Liver (tissue), 3 donors: ENCODE measurements around the gene MBP.

Experiments used
- GABPA ChIP-seq, 2 donors: IDR thresholded peaks in 1 of 2; conservative IDR thresholded peaks in 1 of 2; 2 replicates each; pipeline ENCODE4 v1.6.1; 2016; ENCODE audit warnings: antibody characterized with exemption in 2 of 2, mild to moderate bottlenecking in 1 of 2, moderate library complexity in 1 of 2
- HNF4G ChIP-seq: IDR thresholded peaks from 2 replicates; pipeline ENCODE4 v1.6.1; 2016; ENCODE audit warnings: antibody characterized with exemption
- RAD21 ChIP-seq, 2 donors: IDR thresholded peaks; 2 replicates each; pipeline ENCODE4 v1.6.1; 2016; ENCODE audit warnings: antibody characterized with exemption in 2 of 2, mild to moderate bottlenecking in 2 of 2
- REST ChIP-seq: IDR thresholded peaks from 2 replicates; pipeline ENCODE4 v1.6.1; 2016; ENCODE audit warnings: antibody characterized with exemption, mild to moderate bottlenecking
- RXRA ChIP-seq, 2 donors: IDR thresholded peaks; 2 replicates each; pipeline ENCODE4 v1.6.1; 2017 to 2018; ENCODE audit warnings: antibody characterized with exemption in 2 of 2, mild to moderate bottlenecking in 1 of 2
- SP1 ChIP-seq: IDR thresholded peaks from 2 replicates; pipeline ENCODE4 v1.6.1; 2018; ENCODE audit warnings: antibody characterized with exemption, mild to moderate bottlenecking
- YY1 ChIP-seq: IDR thresholded peaks from 2 replicates; pipeline ENCODE4 v1.6.1; 2016; ENCODE audit warnings: antibody characterized with exemption, mild to moderate bottlenecking
- TF ChIP-seq, protein P1 (sequence below): fragments of 150-350 bp; IDR thresholded peaks from 2 replicates; pipeline ENCODE4 v1.5.1; 2017; ENCODE audit warnings: improper control_type of control experiment, low read depth, low read length; ENCODE audit not compliant: missing input control
- TF ChIP-seq, protein P2 (sequence below): IDR thresholded peaks from 2 replicates; pipeline ENCODE4 v1.6.1; 2016; ENCODE audit warnings: antibody characterized with exemption
- TF ChIP-seq, protein P3 (sequence below): IDR thresholded peaks from 2 replicates; pipeline ENCODE4 v1.6.1; 2016; ENCODE audit warnings: antibody characterized with exemption
- TF ChIP-seq, protein P4 (sequence below): IDR thresholded peaks from 2 replicates; pipeline ENCODE4 v1.6.1; 2016; ENCODE audit warnings: antibody characterized with exemption
- donor health status: healthy.
- donor health status: healthy.

- TF ChIP-seq, protein P1, sequence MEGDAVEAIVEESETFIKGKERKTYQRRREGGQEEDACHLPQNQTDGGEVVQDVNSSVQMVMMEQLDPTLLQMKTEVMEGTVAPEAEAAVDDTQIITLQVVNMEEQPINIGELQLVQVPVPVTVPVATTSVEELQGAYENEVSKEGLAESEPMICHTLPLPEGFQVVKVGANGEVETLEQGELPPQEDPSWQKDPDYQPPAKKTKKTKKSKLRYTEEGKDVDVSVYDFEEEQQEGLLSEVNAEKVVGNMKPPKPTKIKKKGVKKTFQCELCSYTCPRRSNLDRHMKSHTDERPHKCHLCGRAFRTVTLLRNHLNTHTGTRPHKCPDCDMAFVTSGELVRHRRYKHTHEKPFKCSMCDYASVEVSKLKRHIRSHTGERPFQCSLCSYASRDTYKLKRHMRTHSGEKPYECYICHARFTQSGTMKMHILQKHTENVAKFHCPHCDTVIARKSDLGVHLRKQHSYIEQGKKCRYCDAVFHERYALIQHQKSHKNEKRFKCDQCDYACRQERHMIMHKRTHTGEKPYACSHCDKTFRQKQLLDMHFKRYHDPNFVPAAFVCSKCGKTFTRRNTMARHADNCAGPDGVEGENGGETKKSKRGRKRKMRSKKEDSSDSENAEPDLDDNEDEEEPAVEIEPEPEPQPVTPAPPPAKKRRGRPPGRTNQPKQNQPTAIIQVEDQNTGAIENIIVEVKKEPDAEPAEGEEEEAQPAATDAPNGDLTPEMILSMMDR = no peak
- TF ChIP-seq, protein P2, sequence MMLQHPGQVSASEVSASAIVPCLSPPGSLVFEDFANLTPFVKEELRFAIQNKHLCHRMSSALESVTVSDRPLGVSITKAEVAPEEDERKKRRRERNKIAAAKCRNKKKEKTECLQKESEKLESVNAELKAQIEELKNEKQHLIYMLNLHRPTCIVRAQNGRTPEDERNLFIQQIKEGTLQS = no peak
- no peak for TF ChIP-seq RAD21 (IDR thresholded peaks at IDR 0.05)
- TF ChIP-seq, protein P3, sequence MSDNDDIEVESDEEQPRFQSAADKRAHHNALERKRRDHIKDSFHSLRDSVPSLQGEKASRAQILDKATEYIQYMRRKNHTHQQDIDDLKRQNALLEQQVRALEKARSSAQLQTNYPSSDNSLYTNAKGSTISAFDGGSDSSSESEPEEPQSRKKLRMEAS = no peak
- TF ChIP-seq, protein P4, sequence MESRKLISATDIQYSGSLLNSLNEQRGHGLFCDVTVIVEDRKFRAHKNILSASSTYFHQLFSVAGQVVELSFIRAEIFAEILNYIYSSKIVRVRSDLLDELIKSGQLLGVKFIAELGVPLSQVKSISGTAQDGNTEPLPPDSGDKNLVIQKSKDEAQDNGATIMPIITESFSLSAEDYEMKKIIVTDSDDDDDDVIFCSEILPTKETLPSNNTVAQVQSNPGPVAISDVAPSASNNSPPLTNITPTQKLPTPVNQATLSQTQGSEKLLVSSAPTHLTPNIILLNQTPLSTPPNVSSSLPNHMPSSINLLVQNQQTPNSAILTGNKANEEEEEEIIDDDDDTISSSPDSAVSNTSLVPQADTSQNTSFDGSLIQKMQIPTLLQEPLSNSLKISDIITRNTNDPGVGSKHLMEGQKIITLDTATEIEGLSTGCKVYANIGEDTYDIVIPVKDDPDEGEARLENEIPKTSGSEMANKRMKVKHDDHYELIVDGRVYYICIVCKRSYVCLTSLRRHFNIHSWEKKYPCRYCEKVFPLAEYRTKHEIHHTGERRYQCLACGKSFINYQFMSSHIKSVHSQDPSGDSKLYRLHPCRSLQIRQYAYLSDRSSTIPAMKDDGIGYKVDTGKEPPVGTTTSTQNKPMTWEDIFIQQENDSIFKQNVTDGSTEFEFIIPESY = no peak
- TF ChIP-seq YY1 = no peak
- TF ChIP-seq REST = no peak
- TF ChIP-seq HNF4G = no peak
- no peak for TF ChIP-seq RXRA (IDR thresholded peaks at IDR 0.05)
- no peak for TF ChIP-seq SP1
- TF ChIP-seq GABPA (IDR thresholded peaks at IDR 0.05 in 1 of 2, conservative IDR thresholded peaks at IDR 0.05 in 1 of 2) = no peak
These were observed 164.7 kb downstream of the MBP start for GRCh38 chr18:76967721-76968472.
